CD8-positive, alpha-beta memory T cell (primary cell): Measurements from ENCODE around the gene ZC3H7A. TPM values are rescaled to one million over a fixed set of nuclear protein-coding genes. Genes with fewer than 3 reads are reported as not detected.

Experiments used
- CTCF ChIA-PET: fragments of 350-600 bp; sonication (Branson Sonifier 250); formaldehyde crosslinking; loops from one replicate; lab custom pipeline; 2021; ENCODE audit warnings: antibody characterized with exemption; lab: Charles Lee
- POLR2A ChIA-PET: fragments of 350-600 bp; sonication (Branson Sonifier 250); formaldehyde crosslinking; loops from one replicate; lab custom pipeline; 2021; ENCODE audit warnings: antibody characterized with exemption; lab: Charles Lee
- DNase-seq, 5 donors: peaks; one replicate each; pipeline versions ENCODE4 v3.0.0 to v3.0.0-alpha.2; 2020 to 2022; ENCODE audit warnings: mixed read lengths in 1 of 5
- H3K27ac ChIP-seq: one replicate; pipeline ENCODE4 v1.7.0; 2013; ENCODE audit warnings: low read depth, mild to moderate bottlenecking, low read length, moderate library complexity
- H3K27me3 ChIP-seq: 2 replicates; pipeline ENCODE4 v1.7.0; 2013; ENCODE audit warnings: low read length, mild to moderate bottlenecking; ENCODE audit not compliant: insufficient read depth, poor library complexity, severe bottlenecking
- H3K36me3 ChIP-seq: 2 replicates; pipeline ENCODE4 v1.7.0; 2013; ENCODE audit warnings: mild to moderate bottlenecking, low read length, moderate library complexity; ENCODE audit not compliant: insufficient read depth
- H3K4me1 ChIP-seq: 2 replicates; pipeline ENCODE4 v1.7.0; 2013; ENCODE audit warnings: mild to moderate bottlenecking, low read length, moderate library complexity; ENCODE audit not compliant: insufficient read depth
- H3K4me3 ChIP-seq: 2 replicates; pipeline ENCODE4 v1.7.0; 2013; ENCODE audit warnings: mild to moderate bottlenecking, low read length
- H3K9me3 ChIP-seq: 2 replicates; pipeline ENCODE4 v1.7.0; 2013; ENCODE audit warnings: mild to moderate bottlenecking, low read length
- H3K27ac Mint-ChIP-seq, 8 donors: one replicate each; pipeline ENCODE4 v1.8.0; 2020 to 2021; ENCODE audit warnings: mixed read lengths in 8 of 8, mild to moderate bottlenecking in 6 of 8, inconsistent platforms in 3 of 8, moderate library complexity in 3 of 8
- H3K27me3 Mint-ChIP-seq, 2 donors: one replicate each; pipeline ENCODE4 v1.8.0; 2020 to 2021; ENCODE audit warnings: mixed read lengths in 2 of 2, mild to moderate bottlenecking in 1 of 2, moderate library complexity in 1 of 2
- H3K36me3 Mint-ChIP-seq, 3 donors: one replicate each; pipeline ENCODE4 v1.8.0; 2020 to 2021; ENCODE audit warnings: mixed read lengths in 3 of 3, inconsistent platforms in 1 of 3, mild to moderate bottlenecking in 1 of 3
- H3K4me1 Mint-ChIP-seq, 3 donors: one replicate each; pipeline ENCODE4 v1.8.0; 2020 to 2021; ENCODE audit warnings: mixed read lengths in 3 of 3, inconsistent platforms in 1 of 3, mild to moderate bottlenecking in 1 of 3
- H3K4me3 Mint-ChIP-seq, 7 donors: one replicate each; pipeline ENCODE4 v1.8.0; 2020 to 2021; ENCODE audit warnings: mixed read lengths in 7 of 7, mild to moderate bottlenecking in 6 of 7, moderate library complexity in 4 of 7, inconsistent platforms in 2 of 7
- H3K9me3 Mint-ChIP-seq, 5 donors: one replicate each; pipeline ENCODE4 v1.8.0; 2020 to 2022; ENCODE audit warnings: mixed read lengths in 5 of 5, mild to moderate bottlenecking in 3 of 5, moderate library complexity in 2 of 5, inconsistent platforms in 1 of 5
- polyA plus RNA-seq: library from polyadenylated mRNA; unstranded; fragments of 300-500 nt; fragmentation: Illumina TruSeq; gene quantifications from one replicate; pipeline ENCODE4 v1.2.3, GENCODE V29; 2021
- total RNA-seq, 2 experiments: library from RNA; stranded (reverse); gene quantifications; one replicate each; pipeline ENCODE4 v1.2.3, GENCODE V29; 2021

The ZC3H7A gene
- total and polyA plus RNA-seq, 3 experiments from 2014 or later = 35.6 to 54.2 (median 51.9) TPM

DNA sequence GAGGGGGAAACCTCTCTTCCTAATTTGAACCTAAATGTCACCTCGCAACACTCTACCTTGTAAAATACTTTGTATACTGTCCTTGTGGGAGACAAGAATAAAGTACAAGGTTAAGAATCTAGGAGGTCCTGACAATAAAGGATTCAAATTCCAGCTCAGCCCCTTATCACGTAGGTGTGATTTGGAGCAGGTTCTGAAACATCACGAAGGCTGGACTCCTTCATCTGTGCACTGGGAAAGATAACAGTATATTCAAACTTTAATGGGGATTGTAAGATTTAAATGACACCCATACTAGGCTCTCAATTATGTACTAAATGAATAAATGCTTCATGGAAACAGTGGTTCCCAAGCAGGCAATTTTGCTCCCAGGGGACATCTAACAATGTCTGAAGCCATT lies 56.5 kb downstream of the ZC3H7A start:
- peaks cover 50% of the 10 kb centered on the region for H3K4me1 ChIP-seq
- Mint-ChIP-seq H3K36me3 (peaks cover 0 to 44% (median 2%) of the 10 kb centered on the region in 3 donors), H3K27ac (peak overlapping the region in 7 of 8 donors; percentile 40 to 99 (median 96)), H3K9me3 (no peaks in the 10 kb centered on the region), H3K4me1 (peaks cover 60 to 77% (median 67%) of the 10 kb centered on the region in 3 donors), H3K4me3 (peak overlapping the region; percentile 92 to 95 (median 94)), H3K27me3 (no peaks in the 10 kb centered on the region)
- H3K9me3 ChIP-seq = no peaks in the 10 kb centered on the region
- CTCF ChIA-PET = no interaction called here
- POLR2A ChIA-PET = no interaction called here
- H3K4me3 ChIP-seq = peak overlapping the region; percentile 84
- H3K27ac ChIP-seq = peak overlapping the region; percentile 91
- peaks cover 8% of the 10 kb centered on the region for H3K36me3 ChIP-seq
- no peaks in the 10 kb centered on the region for H3K27me3 ChIP-seq
- DNase-seq = no peak

DNA sequence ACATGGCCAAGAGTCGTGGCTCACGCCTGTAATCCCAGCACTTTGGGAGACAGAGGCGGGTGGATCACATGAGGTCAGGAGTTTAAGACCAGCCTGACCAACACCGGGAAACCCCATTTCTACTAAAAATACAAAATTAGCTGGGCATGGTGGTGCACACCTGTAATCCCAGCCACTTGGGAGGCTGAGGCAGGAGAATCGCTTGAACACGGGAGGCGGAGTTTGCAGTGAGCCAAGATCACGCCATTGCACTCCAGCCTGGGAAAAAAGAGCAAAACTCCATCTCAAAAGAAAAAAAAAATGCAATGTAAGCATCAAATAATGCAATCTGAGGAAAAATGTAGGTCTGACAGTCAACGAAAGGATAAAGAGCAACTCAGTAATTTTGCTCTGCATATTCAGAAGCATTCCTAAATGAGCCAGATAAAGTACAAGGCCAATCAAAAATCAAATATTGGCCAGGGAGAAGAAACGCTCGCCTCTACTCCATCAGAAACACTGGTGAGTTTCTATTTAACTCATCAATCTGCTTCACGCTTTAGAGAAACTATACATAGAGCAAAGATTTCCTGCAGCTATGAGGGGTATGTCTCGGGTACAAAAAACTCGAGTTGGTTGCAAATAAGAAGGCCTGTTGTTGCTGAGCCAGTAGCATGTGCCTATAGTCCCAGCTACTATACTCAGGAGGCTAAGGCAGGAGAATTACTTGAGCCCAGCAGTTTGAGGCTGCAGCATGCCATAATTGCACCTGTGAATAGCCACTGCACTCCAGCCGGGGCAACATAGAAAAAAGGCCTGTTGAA lies 58.1 kb downstream of the ZC3H7A start:
- peaks cover 0 to 60% (median 12%) of the 10 kb centered on the region in 3 donors for H3K36me3 Mint-ChIP-seq
- Histone ChIP-seq H3K27ac (no peak overlapping the region), H3K4me1 (peaks cover 52% of the 10 kb centered on the region), H3K4me3 (no peak overlapping the region), H3K9me3 (no peaks in the 10 kb centered on the region), H3K27me3 (no peaks in the 10 kb centered on the region), H3K36me3 (peaks cover 21% of the 10 kb centered on the region)
- DNase-seq = no peak
- POLR2A ChIA-PET = no interaction called here
- CTCF ChIA-PET = interaction anchor here (1.7 kb wide), 1 partner anchor 58 kb away, joined by 6 read pairs; the partner anchor contains the start of gene ZC3H7A
- no peaks in the 10 kb centered on the region for H3K27me3 Mint-ChIP-seq
- peak overlapping the region; percentile 67 to 94 (median 92) for H3K4me3 Mint-ChIP-seq
- peaks cover 63 to 85% (median 78%) of the 10 kb centered on the region in 3 donors for H3K4me1 Mint-ChIP-seq
- H3K27ac Mint-ChIP-seq = peak overlapping the region; percentile 36 to 99 (median 63)
- H3K9me3 Mint-ChIP-seq = no peaks in the 10 kb centered on the region

DNA sequence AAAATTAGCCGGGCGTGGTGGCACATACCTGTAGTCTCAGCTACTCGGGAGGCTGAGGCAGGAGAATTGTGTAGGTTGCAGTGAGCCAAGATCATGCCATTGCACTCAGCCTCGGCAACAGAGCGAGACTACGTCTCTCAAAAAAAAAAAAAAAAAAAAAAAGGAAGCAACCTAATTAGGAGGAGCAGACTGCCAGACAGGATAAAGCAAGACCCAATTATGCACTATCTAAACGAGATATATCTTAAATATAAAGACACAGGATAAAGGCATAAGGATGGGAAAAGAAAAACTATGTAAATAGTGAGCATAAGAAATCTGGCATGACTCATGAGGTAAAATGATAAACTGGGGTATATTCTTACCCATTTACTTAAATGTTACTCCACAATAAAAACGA lies 59.3 kb downstream of the ZC3H7A start:
- Histone ChIP-seq H3K9me3 (no peaks in the 10 kb centered on the region), H3K4me3 (no peak overlapping the region), H3K27ac (no peak overlapping the region), H3K27me3 (no peaks in the 10 kb centered on the region), H3K36me3 (peaks cover 22% of the 10 kb centered on the region), H3K4me1 (peaks cover 42% of the 10 kb centered on the region)
- Mint-ChIP-seq H3K4me1 (peaks cover 57 to 78% (median 74%) of the 10 kb centered on the region in 3 donors), H3K4me3 (peak overlapping the region in 2 of 7 donors; percentile 18 to 56), H3K27me3 (no peaks in the 10 kb centered on the region), H3K27ac (peak overlapping the region in 4 of 8 donors; percentile 27 to 99 (median 55)), H3K36me3 (peaks cover 0 to 68% (median 14%) of the 10 kb centered on the region in 3 donors), H3K9me3 (no peaks in the 10 kb centered on the region)
- ChIA-PET POLR2A (interaction anchor here (0.7 kb wide), 1 partner anchor 177 kb away, joined by 5 read pairs; no protein-coding TSS in a partner anchor), CTCF (no interaction called here)
- no peak for DNase-seq

DNA sequence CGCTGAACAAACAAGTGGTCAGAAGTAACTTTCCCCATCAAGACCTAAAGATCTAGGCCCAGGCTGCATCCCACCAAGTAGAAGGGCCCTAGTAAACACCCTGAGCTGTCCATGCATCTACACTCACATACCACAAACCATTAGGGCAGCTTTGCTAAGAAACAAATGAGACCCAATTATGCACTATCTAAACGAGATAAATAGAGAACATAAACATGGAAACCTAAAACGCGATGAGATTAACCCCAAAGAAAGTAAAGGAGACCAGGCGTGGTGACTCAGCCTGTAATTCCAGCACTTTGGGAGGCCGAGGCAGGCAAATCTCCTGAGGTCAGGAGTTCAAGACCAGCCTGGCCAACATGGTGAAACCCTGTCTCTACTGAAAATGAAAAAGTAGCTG lies 60.2 kb downstream of the ZC3H7A start:
- CTCF ChIA-PET = interaction anchor here (1.0 kb wide), 1 partner anchor 60 kb away, joined by 5 read pairs; the partner anchor contains the start of gene ZC3H7A
- Histone ChIP-seq H3K27me3 (no peaks in the 10 kb centered on the region), H3K4me1 (peaks cover 42% of the 10 kb centered on the region), H3K4me3 (no peak overlapping the region), H3K27ac (no peak overlapping the region), H3K9me3 (no peaks in the 10 kb centered on the region), H3K36me3 (peaks cover 31% of the 10 kb centered on the region)
- Mint-ChIP-seq H3K4me3 (peak overlapping the region in 1 of 7 donors; percentile 56), H3K27ac (peak overlapping the region in 4 of 8 donors; percentile 17 to 48 (median 34)), H3K36me3 (peaks cover 0 to 73% (median 17%) of the 10 kb centered on the region in 3 donors), H3K9me3 (no peaks in the 10 kb centered on the region), H3K27me3 (no peaks in the 10 kb centered on the region), H3K4me1 (peaks cover 56 to 85% (median 78%) of the 10 kb centered on the region in 3 donors)
- DNase-seq = no peak
- POLR2A ChIA-PET = interaction anchor here (0.7 kb wide), 1 partner anchor 177 kb away, joined by 5 read pairs; no protein-coding TSS in a partner anchor

DNA sequence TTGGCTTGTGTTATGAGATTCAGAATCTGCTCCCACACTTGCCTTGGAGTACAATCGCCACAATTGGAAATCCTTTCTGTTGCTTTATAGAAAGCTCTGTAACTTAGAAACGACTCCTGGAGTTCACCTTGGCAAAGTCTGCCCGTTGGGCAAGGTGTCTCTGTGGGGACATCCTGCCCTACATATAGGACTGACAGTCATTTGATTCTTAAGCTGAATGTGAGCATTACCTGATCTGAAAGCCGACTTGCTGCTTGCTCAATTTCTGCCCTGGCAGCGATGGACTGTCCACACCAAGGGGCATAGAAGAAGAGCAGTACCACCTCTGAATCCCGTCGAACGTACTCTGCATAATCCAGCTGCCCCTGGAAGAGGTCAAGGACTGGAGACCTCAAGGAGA lies 61.3 kb downstream of the ZC3H7A start:
- Mint-ChIP-seq H3K27me3 (no peaks in the 10 kb centered on the region), H3K9me3 (no peaks in the 10 kb centered on the region), H3K36me3 (peaks cover 0 to 77% (median 20%) of the 10 kb centered on the region in 3 donors), H3K27ac (peak overlapping the region in 3 of 8 donors; percentile 22 to 41 (median 40)), H3K4me1 (peaks cover 47 to 80% (median 77%) of the 10 kb centered on the region in 3 donors), H3K4me3 (no peak overlapping the region)
- no peak for DNase-seq
- no peaks in the 10 kb centered on the region for H3K27me3 ChIP-seq
- H3K4me1 ChIP-seq = peaks cover 33% of the 10 kb centered on the region
- H3K27ac ChIP-seq = no peak overlapping the region
- H3K9me3 ChIP-seq = no peaks in the 10 kb centered on the region
- H3K4me3 ChIP-seq = no peak overlapping the region
- CTCF ChIA-PET = interaction anchor here (1.0 kb wide), 1 partner anchor 61 kb away, joined by 5 read pairs; the partner anchor contains the start of gene ZC3H7A
- H3K36me3 ChIP-seq = peaks cover 39% of the 10 kb centered on the region
- POLR2A ChIA-PET = no interaction called here

DNA sequence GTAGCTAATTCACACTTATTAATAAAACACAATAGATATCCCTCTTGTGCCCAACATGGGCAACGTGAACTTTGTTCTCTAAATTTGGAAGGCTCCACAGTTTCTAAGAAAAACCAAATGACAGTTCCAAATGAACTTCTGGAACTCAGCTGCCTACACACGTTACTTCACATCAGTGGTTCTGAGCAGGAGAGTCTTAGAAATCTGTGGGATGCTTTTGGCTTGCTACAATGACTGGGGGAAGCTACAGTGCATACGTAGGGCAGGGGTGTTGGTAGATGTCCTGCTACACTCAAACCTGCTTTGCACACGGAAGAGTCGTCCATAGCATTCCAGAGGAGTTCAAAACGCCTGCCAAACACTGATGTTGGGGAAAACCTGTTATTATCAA lies 62.4 kb downstream of the ZC3H7A start:
- Histone ChIP-seq H3K9me3 (no peaks in the 10 kb centered on the region), H3K36me3 (peaks cover 44% of the 10 kb centered on the region), H3K4me3 (no peak overlapping the region), H3K4me1 (peaks cover 25% of the 10 kb centered on the region), H3K27me3 (no peaks in the 10 kb centered on the region), H3K27ac (no peak overlapping the region)
- H3K27ac Mint-ChIP-seq = peak overlapping the region in 3 of 8 donors; percentile 0 to 64 (median 3)
- peak overlapping the region in 1 of 7 donors; percentile 6 for H3K4me3 Mint-ChIP-seq
- peaks cover under 1 to 83% (median 27%) of the 10 kb centered on the region in 3 donors for H3K36me3 Mint-ChIP-seq
- no peaks in the 10 kb centered on the region for H3K27me3 Mint-ChIP-seq
- CTCF ChIA-PET = interaction anchor here (0.8 to 1.6 kb wide), 2 partner anchors 22 to 202 kb away, joined by 4 read pairs; no protein-coding TSS in a partner anchor
- peaks cover 42 to 78% (median 75%) of the 10 kb centered on the region in 3 donors for H3K4me1 Mint-ChIP-seq
- H3K9me3 Mint-ChIP-seq = no peaks in the 10 kb centered on the region
- no peak for DNase-seq
- POLR2A ChIA-PET = interaction anchor here (0.6 kb wide), 1 partner anchor 117 kb away, joined by 8 read pairs; no protein-coding TSS in a partner anchor

DNA sequence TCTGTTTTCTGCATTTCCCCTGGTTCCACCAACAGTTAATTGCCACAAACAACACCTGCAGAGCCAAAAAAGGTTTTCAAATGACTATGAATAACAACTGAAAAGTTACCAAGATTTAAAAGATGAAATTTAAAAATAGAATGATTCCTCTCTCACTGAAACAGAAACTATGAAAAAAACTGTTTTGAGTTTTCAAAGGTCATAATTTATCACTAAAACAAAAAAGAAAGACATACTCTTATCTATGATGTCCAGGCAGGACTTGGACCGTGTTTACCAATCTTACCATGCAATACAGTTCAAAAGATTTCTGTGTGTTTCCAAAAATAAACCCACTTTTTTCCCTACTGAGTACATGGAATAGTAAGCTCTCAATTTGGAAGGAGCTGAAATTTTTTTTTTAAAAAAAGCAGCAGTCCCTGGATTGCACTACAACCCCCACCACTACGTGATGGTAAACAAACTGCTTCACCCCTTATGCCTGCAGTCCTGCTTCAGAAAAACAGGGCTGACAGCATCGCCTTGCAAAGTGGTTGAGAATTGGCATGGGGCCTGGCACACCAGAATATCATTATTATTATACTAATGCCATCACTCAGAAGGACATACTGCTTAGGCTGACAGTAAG lies 62.9 kb downstream of the ZC3H7A start:
- Mint-ChIP-seq H3K27me3 (no peaks in the 10 kb centered on the region), H3K4me1 (peaks cover 42 to 78% (median 75%) of the 10 kb centered on the region in 3 donors), H3K36me3 (peaks cover 5 to 88% (median 29%) of the 10 kb centered on the region in 3 donors), H3K4me3 (no peak overlapping the region), H3K27ac (peak overlapping the region in 3 of 8 donors; percentile 39 to 64 (median 45)), H3K9me3 (no peaks in the 10 kb centered on the region)
- peaks cover 48% of the 10 kb centered on the region for H3K36me3 ChIP-seq
- H3K27me3 ChIP-seq = no peaks in the 10 kb centered on the region
- peaks cover 25% of the 10 kb centered on the region for H3K4me1 ChIP-seq
- no peaks in the 10 kb centered on the region for H3K9me3 ChIP-seq
- H3K4me3 ChIP-seq = no peak overlapping the region
- no peak overlapping the region for H3K27ac ChIP-seq
- no peak for DNase-seq
- ChIA-PET POLR2A (interaction anchor here (0.6 kb wide), 1 partner anchor 117 kb away, joined by 8 read pairs; no protein-coding TSS in a partner anchor), CTCF (interaction anchor here (0.8 to 2.8 kb wide), 3 partner anchors 9 to 202 kb away, joined by 4 to 8 read pairs (median 4); partner anchors contain the start of gene TXNDC11)
